MCF 10A (cell line): ENCODE measurements around the gene BCAS2. TPM values are rescaled to one million over a fixed set of nuclear protein-coding genes. Genes with fewer than 3 reads are reported as not detected.

Source experiments
- total RNA-seq: library from RNA; stranded (reverse); gene quantifications from 2 replicates; pipeline ENCODE4 v1.2.3, GENCODE V29; 2022

The BCAS2 gene
- total RNA-seq, 1 experiment from 2014 or later = 85.4 TPM

Other genes with a start within 250 kb of the BCAS2 start
- gene TRIM33, start 70.4 kb downstream of the BCAS2 start, total RNA-seq = 33.2 and 38.3 TPM in 2 replicates
- 5.8 and 6.0 TPM in 2 replicates for gene DENND2C, start 88.4 kb upstream of the BCAS2 start, total RNA-seq
- not detected in 2 replicates for gene AMPD1, start 113.9 kb upstream of the BCAS2 start, total RNA-seq
- gene NRAS, start 135.2 kb upstream of the BCAS2 start, total RNA-seq = 38.9 and 41.4 TPM in 2 replicates
- gene CSDE1, start 176.4 kb upstream of the BCAS2 start, total RNA-seq = 535 and 580 TPM in 2 replicates
- 66.2 and 74.1 TPM in 2 replicates for gene SIKE1, start 199.1 kb upstream of the BCAS2 start, total RNA-seq